Dermis blood vessel endothelial cell (primary cell): ENCODE results near the gene KCNQ1. TPM values are rescaled to one million over a fixed set of nuclear protein-coding genes. Genes with fewer than 3 reads are reported as not detected.

Source experiments
- DNase-seq: peaks from one replicate; pipeline ENCODE4 v3.0.0; 2010
- total RNA-seq: library from RNA; depleted of rRNA; stranded (reverse); fragments of >200 nt; gene quantifications from 2 replicates; pipeline ENCODE4 v1.2.3, GENCODE V29; 2014

Gene KCNQ1
- total RNA-seq, 1 donor from 2014 or later: 0.34 TPM

- DNase-seq: no peak
Observed at GRCh38 chr11:2574043-2574552, 129.3 kb downstream of the KCNQ1 start.

GRCh38 chr11:2574553-2575535 lies 130.0 kb downstream of the KCNQ1 start:
- no peak for DNase-seq

GRCh38 chr11:2575591-2576051 lies 130.8 kb downstream of the KCNQ1 start:
- no peak for DNase-seq

- DNase-seq: no peak
Observed at GRCh38 chr11:2576111-2576510, 131.3 kb downstream of the KCNQ1 start.

- no peak for DNase-seq
Observed at GRCh38 chr11:2576549-2576948, 131.7 kb downstream of the KCNQ1 start.

GRCh38 chr11:2577031-2577990 lies 132.5 kb downstream of the KCNQ1 start:
- DNase-seq: no peak

- DNase-seq: no peak
Observed at GRCh38 chr11:2577991-2578928, 133.5 kb downstream of the KCNQ1 start.

GRCh38 chr11:2578929-2579270 lies 134.1 kb downstream of the KCNQ1 start:
- no peak for DNase-seq

- no peak for DNase-seq
Observed at GRCh38 chr11:2579315-2580060, 134.7 kb downstream of the KCNQ1 start.

GRCh38 chr11:2580061-2580421 lies 135.2 kb downstream of the KCNQ1 start:
- DNase-seq: no peak

GRCh38 chr11:2580571-2581001 lies 135.8 kb downstream of the KCNQ1 start:
- no peak for DNase-seq

- DNase-seq: no peak
Observed at GRCh38 chr11:2581151-2581930, 136.5 kb downstream of the KCNQ1 start.

GRCh38 chr11:2581931-2582350 lies 137.1 kb downstream of the KCNQ1 start:
- no peak for DNase-seq

- no peak for DNase-seq
Observed at GRCh38 chr11:2582351-2582945, 137.6 kb downstream of the KCNQ1 start.

- no peak for DNase-seq
Observed at GRCh38 chr11:2582946-2583604, 138.3 kb downstream of the KCNQ1 start.

- no peak for DNase-seq
Observed at GRCh38 chr11:2583605-2583958, 138.8 kb downstream of the KCNQ1 start.

- DNase-seq: no peak
Observed at GRCh38 chr11:2584434-2584811, 139.6 kb downstream of the KCNQ1 start.

GRCh38 chr11:2584812-2585565 lies 140.2 kb downstream of the KCNQ1 start:
- DNase-seq: no peak
